ENCODE results near the gene CTCFL. TPM values are rescaled to one million over a fixed set of nuclear protein-coding genes. Genes with fewer than 3 reads are reported as not detected.

CTCFL gene
- total RNA-seq, 2 donors from 2014 or later = 10.8 TPM; not detected in 1

GRCh38 chr20:57544838-57545564 lies 20.1 kb upstream of the CTCFL start:
- Histone ChIP-seq H3K9me3 (no peaks in the 10 kb centered on the region), H3K27ac (no peak overlapping the region), H3K4me1 (replicated peaks) (no peaks in the 10 kb centered on the region), H3K27me3 (replicated peaks; ENCODE audit: insufficient read depth) (no peaks in the 10 kb centered on the region), H3K4me3 (no peak overlapping the region), H3K36me3 (no peaks in the 10 kb centered on the region)
- DNase-seq (ENCODE audit: low spot score) = no peak
- intact Hi-C loops (cut with DNase I) = no loop called here
- 64% methylated on average over 12 of the region's 12 CpGs for WGBS
- TF ChIP-seq POLR2A (IDR thresholded peaks at IDR 0.05) (no peak), POLR2AphosphoS5 (IDR thresholded peaks at IDR 0.05) (no peak)

- Histone ChIP-seq H3K4me1 (replicated peaks) (no peaks in the 10 kb centered on the region), H3K36me3 (no peaks in the 10 kb centered on the region), H3K27ac (no peak overlapping the region), H3K27me3 (replicated peaks; ENCODE audit: insufficient read depth) (no peaks in the 10 kb centered on the region), H3K9me3 (no peaks in the 10 kb centered on the region), H3K4me3 (no peak overlapping the region)
- WGBS = 59% methylated on average over 2 of the region's 2 CpGs
- no peak for TF ChIP-seq POLR2AphosphoS5 (IDR thresholded peaks at IDR 0.05)
- no peak for TF ChIP-seq CTCF (IDR thresholded peaks at IDR 0.05)
- no peak for TF ChIP-seq POLR2A (IDR thresholded peaks at IDR 0.05)
- DNase-seq (ENCODE audit: low spot score) = no peak
- intact Hi-C loops (cut with DNase I) = no loop called here
These were observed 18.8 kb upstream of the CTCFL start for GRCh38 chr20:57543754-57544153.

GRCh38 chr20:57540890-57541580 lies 16.1 kb upstream of the CTCFL start:
- DNase-seq (ENCODE audit: low spot score) = no peak
- intact Hi-C loops (cut with DNase I) = no loop called here

GRCh38 chr20:57539889-57540288 lies 14.9 kb upstream of the CTCFL start:
- H3K27me3 ChIP-seq (replicated peaks; ENCODE audit: insufficient read depth) = no peaks in the 10 kb centered on the region
- WGBS = 79% methylated on average over 12 of the region's 12 CpGs
- no peaks in the 10 kb centered on the region for H3K9me3 ChIP-seq
- intact Hi-C loops (cut with DNase I) = no loop called here
- H3K4me1 ChIP-seq (replicated peaks) = no peaks in the 10 kb centered on the region
- no peaks in the 10 kb centered on the region for H3K36me3 ChIP-seq
- no peak overlapping the region for H3K4me3 ChIP-seq
- no peak for DNase-seq (ENCODE audit: low spot score)
- TF ChIP-seq CTCF (IDR thresholded peaks at IDR 0.05) (no peak), POLR2AphosphoS5 (IDR thresholded peaks at IDR 0.05) (no peak), POLR2A (IDR thresholded peaks at IDR 0.05) (no peak)
- no peak overlapping the region for H3K27ac ChIP-seq

More at GRCh38 chr20:57540890-57541580, 16.1 kb upstream of the CTCFL start:
- Histone ChIP-seq H3K9me3 (no peaks in the 10 kb centered on the region), H3K4me1 (replicated peaks) (no peaks in the 10 kb centered on the region), H3K27ac (no peak overlapping the region), H3K27me3 (replicated peaks; ENCODE audit: insufficient read depth) (no peaks in the 10 kb centered on the region), H3K36me3 (no peaks in the 10 kb centered on the region), H3K4me3 (no peak overlapping the region)
- 57% methylated on average over 17 of the region's 17 CpGs for WGBS
- TF ChIP-seq POLR2A (IDR thresholded peaks at IDR 0.05) = no peak
- TF ChIP-seq CTCF (IDR thresholded peaks at IDR 0.05) = no peak
- TF ChIP-seq POLR2AphosphoS5 (IDR thresholded peaks at IDR 0.05) = no peak

GRCh38 chr20:57537822-57538221 lies 12.9 kb upstream of the CTCFL start:
- intact Hi-C loops (cut with DNase I) = no loop called here
- H3K27me3 ChIP-seq (replicated peaks; ENCODE audit: insufficient read depth) = no peaks in the 10 kb centered on the region
- no peak for TF ChIP-seq CTCF (IDR thresholded peaks at IDR 0.05)
- TF ChIP-seq POLR2AphosphoS5 (IDR thresholded peaks at IDR 0.05) = no peak
- no peak for TF ChIP-seq POLR2A (IDR thresholded peaks at IDR 0.05)
- no peaks in the 10 kb centered on the region for H3K36me3 ChIP-seq
- H3K9me3 ChIP-seq = no peaks in the 10 kb centered on the region
- H3K4me1 ChIP-seq (replicated peaks) = no peaks in the 10 kb centered on the region
- H3K27ac ChIP-seq = no peak overlapping the region
- no peak overlapping the region for H3K4me3 ChIP-seq
- no peak for DNase-seq (ENCODE audit: low spot score)
- WGBS = 92% methylated on average over 2 of the region's 2 CpGs
